C1 segment of cervical spinal cord (tissue), 14 donors: ENCODE data around the gene POU6F2.
"Not testable (repeated sequence)": the region's sequence is repeated elsewhere in the genome, so short reads cannot be mapped to it uniquely, and the experiment has no call there.

ENCODE experiments used
- DNase-seq, 14 donors: peaks; one replicate each; lab custom pipeline; 2025; lab: John Stamatoyannopoulos, UW

POU6F2 gene

GRCh38 chr7:38977685-38978084, at the start of gene POU6F2:
TSS of gene POU6F2 (plus strand) at chr7:38977909. CDS start at chr7:38977954, 45 bp downstream.
- no peak for DNase-seq

- no peak for DNase-seq
Observed at GRCh38 chr7:38928506-38928905, 49.2 kb upstream of the POU6F2 start.

- no peak for DNase-seq
Observed at GRCh38 chr7:38929460-38930171, 48.1 kb upstream of the POU6F2 start.

GRCh38 chr7:38932509-38933168, 45.1 kb upstream of the POU6F2 start:
- peak in 7 of 14 donors; percentile 1 to 53 (median 9) for DNase-seq

- no peak for DNase-seq
Observed at GRCh38 chr7:38934051-38934450, 43.7 kb upstream of the POU6F2 start.

GRCh38 chr7:38934536-38934935, 43.2 kb upstream of the POU6F2 start:
- DNase-seq, result no peak

GRCh38 chr7:38936641-38937040, 41.1 kb upstream of the POU6F2 start:
- DNase-seq, result no peak

- DNase-seq, result no peak
Observed at GRCh38 chr7:38938001-38938485, 39.7 kb upstream of the POU6F2 start.

GRCh38 chr7:38938589-38938988, 39.1 kb upstream of the POU6F2 start:
- DNase-seq, result no peak

- no peak for DNase-seq
Observed at GRCh38 chr7:38940774-38941173, 36.9 kb upstream of the POU6F2 start.

GRCh38 chr7:38942431-38943051, 35.2 kb upstream of the POU6F2 start:
- DNase-seq, result no peak

GRCh38 chr7:38947541-38947940, 30.2 kb upstream of the POU6F2 start:
- not testable (repeated sequence) for DNase-seq

GRCh38 chr7:38950309-38950708, 27.4 kb upstream of the POU6F2 start:
- no peak for DNase-seq

- DNase-seq, result no peak
Observed at GRCh38 chr7:38951213-38951612, 26.5 kb upstream of the POU6F2 start.

GRCh38 chr7:38953227-38953626, 24.5 kb upstream of the POU6F2 start:
- no peak for DNase-seq

GRCh38 chr7:38953971-38954370, 23.7 kb upstream of the POU6F2 start:
- no peak for DNase-seq

GRCh38 chr7:38955892-38956291, 21.8 kb upstream of the POU6F2 start:
- no peak for DNase-seq

- DNase-seq, result no peak
Observed at GRCh38 chr7:38962028-38962427, 15.7 kb upstream of the POU6F2 start.

GRCh38 chr7:38964921-38965320, 12.8 kb upstream of the POU6F2 start:
- no peak for DNase-seq

GRCh38 chr7:38973760-38974159, 3.9 kb upstream of the POU6F2 start:
- no peak for DNase-seq

- no peak for DNase-seq
Observed at GRCh38 chr7:38975944-38976392, 1.7 kb upstream of the POU6F2 start.

- no peak for DNase-seq
Observed at GRCh38 chr7:38978491-38978890, 782 bp downstream of the POU6F2 start.

- no peak for DNase-seq
Observed at GRCh38 chr7:38992203-38992602, 14.5 kb downstream of the POU6F2 start.
